ENCODE measurements around the gene VKORC1L1. TPM values are rescaled to one million over a fixed set of nuclear protein-coding genes. Genes with fewer than 3 reads are reported as not detected.
"Not testable (repeated sequence)": the region's sequence is repeated elsewhere in the genome, so short reads cannot be mapped to it uniquely, and the experiment has no call there.

VKORC1L1 gene
- total RNA-seq, 1 experiment from 2014 or later, result 6.9 TPM

DNA sequence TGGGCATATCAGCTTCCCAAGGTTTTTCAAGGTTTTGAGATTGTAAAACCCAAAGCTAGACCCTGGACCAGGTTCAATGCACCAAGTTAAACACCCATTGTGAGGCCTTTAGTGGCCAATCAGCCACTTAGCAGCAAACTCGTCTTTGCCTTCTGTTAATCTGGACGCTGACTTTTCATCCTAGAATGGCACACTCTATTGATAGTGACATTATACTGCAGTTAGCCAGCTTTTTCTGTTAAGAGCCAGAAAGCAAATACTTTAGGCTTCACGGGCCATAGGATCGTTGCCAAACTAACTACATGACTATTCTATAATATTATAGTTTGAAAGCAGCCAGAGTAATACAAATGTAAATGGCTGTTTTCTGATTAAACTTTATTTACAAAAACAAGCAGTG, 51.3 kb downstream of the VKORC1L1 start:
- in situ Hi-C loops (cut with HindIII; ENCODE audit: low pct_unique_long_range_greater_than_20kb, low sequenced_read_pairs), result no loop called here

DNA sequence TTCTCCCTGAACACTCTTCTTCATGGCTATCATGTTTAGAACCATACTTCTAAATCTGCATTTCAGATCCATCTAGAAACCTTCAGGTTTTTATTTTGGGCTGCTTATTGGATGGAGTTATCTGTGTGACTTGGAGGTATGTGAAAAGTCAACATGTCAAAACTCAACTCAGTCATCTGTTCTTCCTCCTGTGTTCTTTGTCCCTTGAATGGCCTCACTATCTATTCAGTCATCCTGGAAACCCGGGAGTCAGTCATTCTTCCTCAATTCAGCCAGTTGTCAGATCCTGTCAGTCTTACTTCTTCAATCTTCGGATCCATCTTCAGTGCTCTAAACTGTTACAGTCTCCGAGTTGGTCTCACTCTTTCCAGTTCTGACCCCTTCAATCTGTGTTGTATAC, 52.2 kb downstream of the VKORC1L1 start:
- DNase-seq (ENCODE audit: low read depth), result no peak

More for the DNA sequence above, 51.3 kb downstream of the VKORC1L1 start:
- DNase-seq (ENCODE audit: low read depth), result no peak

DNA sequence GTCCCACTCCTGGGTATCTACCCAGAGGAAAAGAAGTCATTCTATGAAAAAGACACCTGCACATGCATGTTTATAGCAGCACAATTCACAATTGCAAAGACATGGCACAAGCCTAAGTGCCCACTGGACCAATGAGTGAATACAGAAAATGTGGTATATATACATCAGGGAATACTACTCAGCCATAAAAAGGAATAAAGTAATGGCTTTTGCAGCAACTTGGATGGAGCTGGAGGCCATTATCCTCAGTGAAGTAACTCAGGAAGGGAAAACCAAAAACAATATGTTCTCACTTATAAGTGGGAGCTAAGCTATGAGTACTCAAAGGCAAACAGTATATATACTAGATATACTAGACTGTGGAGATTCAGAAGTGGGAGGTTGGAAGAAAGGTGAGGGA, 53.7 kb downstream of the VKORC1L1 start:
- DNase-seq (ENCODE audit: low read depth), result no peak
- in situ Hi-C loops (cut with HindIII; ENCODE audit: low pct_unique_long_range_greater_than_20kb, low sequenced_read_pairs), result no loop called here

More for the DNA sequence above, 52.2 kb downstream of the VKORC1L1 start:
- in situ Hi-C loops (cut with HindIII; ENCODE audit: low pct_unique_long_range_greater_than_20kb, low sequenced_read_pairs), result no loop called here

DNA sequence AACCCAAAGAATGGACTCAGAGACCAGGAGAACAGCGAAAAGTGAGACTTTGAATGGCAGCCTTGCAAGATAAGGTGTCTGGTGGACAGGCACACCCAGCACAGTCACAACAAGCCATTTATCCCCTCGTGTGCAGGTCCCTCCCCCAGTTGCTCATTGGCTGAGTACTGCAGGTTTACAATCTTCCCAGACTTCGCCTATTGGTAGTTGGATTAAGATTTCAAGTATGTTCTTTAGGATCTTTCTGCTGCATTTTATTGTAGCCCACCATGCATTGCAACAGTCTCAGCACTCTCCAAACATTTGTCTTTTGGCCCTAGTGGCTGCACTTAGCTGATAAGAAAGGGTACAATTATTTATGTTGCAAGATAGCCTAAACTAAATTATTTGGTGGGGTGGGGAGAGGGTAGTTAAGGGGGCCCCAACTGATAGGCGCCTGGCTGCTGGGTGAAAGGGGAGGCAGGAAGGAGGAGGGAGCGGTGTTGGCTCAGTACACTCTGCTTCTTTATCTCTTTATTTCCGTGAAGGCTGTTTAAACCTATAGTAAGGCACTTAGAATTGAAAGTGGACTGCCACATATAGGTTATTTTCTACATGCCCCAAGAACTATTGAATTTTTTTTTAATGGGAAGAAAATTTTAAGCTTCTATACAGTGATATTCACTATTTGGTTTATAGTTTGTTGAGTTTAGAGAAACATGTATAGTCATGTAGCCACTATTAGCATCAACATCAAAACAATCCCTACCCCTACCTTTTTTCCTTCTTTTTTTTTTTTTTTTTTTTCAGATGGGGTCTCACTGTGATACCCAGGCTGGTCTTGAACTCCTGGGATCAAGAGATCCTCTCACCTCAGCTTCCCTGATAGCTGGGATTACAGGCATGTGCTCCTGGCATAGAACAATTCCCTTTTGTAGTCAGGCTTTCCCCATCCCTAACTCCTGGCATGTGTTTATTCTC, 54.9 kb downstream of the VKORC1L1 start:
- DNase-seq (ENCODE audit: low read depth), result no peak
- in situ Hi-C loops (cut with HindIII; ENCODE audit: low pct_unique_long_range_greater_than_20kb, low sequenced_read_pairs), result no loop called here

DNA sequence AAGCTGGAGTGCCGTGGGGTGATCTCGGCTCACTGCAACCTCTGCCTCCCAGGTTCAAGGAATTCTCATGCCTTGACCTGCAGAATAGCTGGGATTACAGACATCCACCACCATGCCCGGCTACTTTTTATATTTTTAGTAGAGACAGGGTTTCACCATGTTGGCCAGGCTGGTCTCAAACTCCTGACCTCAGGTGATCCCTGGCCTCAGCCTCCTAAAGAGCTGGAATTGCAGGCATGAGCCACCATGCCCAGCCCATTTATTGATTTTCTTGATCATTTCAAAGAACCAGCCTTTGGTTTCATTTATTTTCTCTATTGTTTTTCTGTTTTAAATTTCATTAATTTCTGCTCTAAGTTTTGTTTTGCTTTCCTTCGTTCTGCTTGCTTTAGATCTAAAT, 58.8 kb downstream of the VKORC1L1 start:
- in situ Hi-C loops (cut with HindIII; ENCODE audit: low pct_unique_long_range_greater_than_20kb, low sequenced_read_pairs), result no loop called here
- no peak for DNase-seq (ENCODE audit: low read depth)

DNA sequence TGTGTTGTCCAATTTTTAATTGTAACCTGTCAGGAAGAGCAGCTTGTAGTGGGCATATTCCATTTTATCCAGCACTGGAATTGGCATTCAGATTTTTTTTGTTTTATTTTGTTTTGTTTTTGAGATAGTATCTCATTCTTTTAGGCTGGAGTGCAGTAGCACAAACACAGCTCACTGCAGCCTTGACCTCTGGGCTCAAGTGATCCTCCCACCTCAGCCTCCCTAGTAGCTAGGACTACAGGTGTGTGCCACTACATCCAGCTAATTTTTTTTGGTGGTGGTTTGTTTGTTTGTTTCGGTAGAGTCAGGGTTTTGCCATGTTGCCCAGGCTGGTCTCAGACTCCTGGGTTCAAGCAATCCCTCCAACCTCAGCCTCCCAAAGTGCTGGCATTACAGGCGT, 64.4 kb downstream of the VKORC1L1 start:
- DNase-seq (ENCODE audit: low read depth), result no peak
- in situ Hi-C loops (cut with HindIII; ENCODE audit: low pct_unique_long_range_greater_than_20kb, low sequenced_read_pairs), result no loop called here

DNA sequence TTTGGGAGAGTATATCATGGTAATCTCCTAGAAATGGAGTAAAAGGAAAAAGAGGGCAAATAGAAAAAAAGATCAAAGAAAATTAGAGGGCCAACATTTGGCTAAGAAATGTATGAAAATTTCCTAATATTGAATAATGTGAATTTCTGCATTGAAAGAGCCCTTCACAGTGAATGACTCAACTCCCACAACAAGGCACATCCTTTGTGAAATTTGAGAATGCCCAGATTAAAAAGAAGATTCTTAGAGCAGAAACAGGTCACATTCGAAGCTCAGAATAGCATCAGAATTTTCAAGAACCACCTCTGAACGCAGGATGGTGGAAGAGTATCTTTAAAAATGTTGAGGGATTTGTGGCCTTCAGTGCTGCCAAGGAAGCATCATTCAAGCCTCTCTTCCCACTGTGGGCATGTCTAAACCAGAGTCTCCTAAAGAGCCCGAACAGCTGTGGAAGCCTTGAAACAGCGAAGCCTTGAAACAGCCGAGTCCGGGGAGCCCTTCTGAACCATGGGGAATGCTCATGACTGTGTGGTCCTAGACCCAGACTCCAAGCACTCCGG, 65.5 kb downstream of the VKORC1L1 start:
- no peak for DNase-seq (ENCODE audit: low read depth)

DNA sequence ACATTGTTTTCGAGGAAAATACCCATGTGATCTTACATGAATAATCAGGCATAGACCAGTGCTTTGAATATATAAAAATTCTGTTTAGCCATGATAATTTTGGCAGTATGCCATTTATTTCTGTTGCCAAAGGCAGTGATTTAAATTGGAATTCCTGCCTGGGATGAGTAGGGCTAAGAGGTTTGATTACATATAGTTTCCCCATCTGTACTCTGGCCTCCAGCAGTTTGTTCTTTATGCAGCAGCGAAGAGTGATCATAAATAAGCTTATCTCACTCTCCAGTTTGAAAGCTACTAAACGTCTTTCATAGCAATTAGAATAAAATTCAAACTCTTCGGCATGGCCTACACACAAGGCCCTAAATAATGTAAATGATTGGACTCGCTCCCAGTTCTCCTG, 72.9 kb downstream of the VKORC1L1 start:
- DNase-seq (ENCODE audit: low read depth); in situ Hi-C loops (cut with HindIII; ENCODE audit: low pct_unique_long_range_greater_than_20kb, low sequenced_read_pairs): not testable (repeated sequence)

More for the DNA sequence above, 65.5 kb downstream of the VKORC1L1 start:
- in situ Hi-C loops (cut with HindIII; ENCODE audit: low pct_unique_long_range_greater_than_20kb, low sequenced_read_pairs), result no loop called here

DNA sequence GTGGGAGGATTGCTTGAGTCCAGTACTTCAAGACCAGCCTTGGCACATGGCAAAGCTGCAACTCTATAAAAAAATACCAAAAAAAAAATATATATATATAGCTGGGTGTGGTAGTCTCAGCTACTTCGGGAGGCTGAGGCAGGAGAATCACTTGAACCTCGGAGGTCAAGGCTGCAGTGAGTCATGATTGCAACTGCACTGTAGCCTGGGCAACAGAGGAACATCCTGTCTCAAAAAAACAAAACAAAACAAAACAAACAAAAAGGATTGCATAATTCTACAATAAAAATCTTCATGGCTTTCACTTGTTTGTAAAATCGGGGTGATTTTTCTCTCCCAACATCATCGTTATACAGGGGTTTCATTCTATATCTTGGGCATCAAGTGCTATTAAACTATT, 74.0 kb downstream of the VKORC1L1 start:
- in situ Hi-C loops (cut with HindIII; ENCODE audit: low pct_unique_long_range_greater_than_20kb, low sequenced_read_pairs), result no loop called here
- DNase-seq (ENCODE audit: low read depth), result no peak

DNA sequence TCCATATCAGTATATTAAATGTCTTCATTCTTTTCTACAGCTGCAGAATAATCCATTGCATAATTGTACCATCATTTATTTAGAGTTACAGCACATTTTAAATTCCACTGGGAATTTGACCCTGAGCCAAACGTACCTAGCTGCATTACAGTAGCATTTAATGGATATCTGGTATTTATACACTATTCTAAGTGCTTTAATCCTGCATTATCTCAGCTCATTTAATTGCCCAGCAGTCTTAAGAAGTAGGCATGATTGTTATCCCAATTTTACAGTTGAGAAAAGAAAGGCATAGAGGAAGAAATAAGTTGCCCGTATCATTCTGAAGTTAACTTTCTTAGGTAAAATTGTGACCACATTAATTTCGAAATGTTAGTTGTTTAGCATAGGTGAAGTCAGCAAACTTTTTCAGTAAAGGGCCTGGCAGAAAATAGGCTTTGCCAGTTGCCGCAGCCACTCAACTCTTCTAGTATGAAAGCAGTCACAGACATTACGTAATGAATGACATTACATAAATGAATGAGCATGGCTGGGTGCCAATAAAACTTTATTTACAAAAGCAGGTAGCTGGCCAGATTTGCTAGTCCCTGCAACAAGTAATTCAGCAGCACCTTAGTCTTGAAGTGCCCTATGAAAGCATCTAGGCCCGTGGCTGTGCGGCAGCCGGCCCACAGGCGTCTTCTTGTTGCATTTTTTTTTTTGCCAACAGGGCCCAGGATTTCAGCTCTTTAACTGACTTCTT, 79.1 kb downstream of the VKORC1L1 start:
- no peak for DNase-seq (ENCODE audit: low read depth)
- in situ Hi-C loops (cut with HindIII; ENCODE audit: low pct_unique_long_range_greater_than_20kb, low sequenced_read_pairs), result no loop called here

DNA sequence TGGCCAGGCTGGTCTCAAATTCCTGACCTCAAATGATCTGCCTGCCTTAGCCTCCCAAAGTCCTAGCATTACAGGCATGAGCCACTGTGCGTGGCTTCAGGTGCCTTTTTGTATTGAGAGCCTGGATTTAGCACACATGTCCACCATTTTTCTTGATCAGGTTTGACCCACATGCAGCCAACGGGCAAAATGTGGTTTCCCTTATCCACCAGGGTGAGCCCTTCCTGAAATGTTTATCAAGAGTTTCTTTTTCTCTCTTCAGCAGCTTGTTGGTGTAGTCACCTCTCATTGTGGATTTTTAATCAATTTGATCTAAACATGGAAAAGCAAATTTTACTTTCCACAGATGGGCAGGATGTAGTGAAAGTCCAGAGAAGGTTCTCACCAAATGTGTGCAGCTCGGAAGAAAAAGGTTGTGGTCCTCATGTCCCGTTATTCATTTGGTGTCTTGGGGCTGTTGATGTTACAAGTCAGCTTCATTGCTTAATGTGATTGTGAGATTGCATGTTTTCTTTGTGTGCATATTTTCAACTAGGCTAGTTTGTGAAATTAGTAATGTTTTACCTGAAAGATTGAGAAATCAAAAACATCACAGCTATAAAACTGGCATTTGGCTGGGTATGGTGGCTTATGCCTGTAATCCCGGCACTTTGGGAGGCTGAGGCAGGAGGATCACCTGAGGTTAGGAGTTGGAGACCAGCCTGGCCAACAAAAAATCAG, 80.3 kb downstream of the VKORC1L1 start:
- no peak for DNase-seq (ENCODE audit: low read depth)
- in situ Hi-C loops (cut with HindIII; ENCODE audit: low pct_unique_long_range_greater_than_20kb, low sequenced_read_pairs), result no loop called here

DNA sequence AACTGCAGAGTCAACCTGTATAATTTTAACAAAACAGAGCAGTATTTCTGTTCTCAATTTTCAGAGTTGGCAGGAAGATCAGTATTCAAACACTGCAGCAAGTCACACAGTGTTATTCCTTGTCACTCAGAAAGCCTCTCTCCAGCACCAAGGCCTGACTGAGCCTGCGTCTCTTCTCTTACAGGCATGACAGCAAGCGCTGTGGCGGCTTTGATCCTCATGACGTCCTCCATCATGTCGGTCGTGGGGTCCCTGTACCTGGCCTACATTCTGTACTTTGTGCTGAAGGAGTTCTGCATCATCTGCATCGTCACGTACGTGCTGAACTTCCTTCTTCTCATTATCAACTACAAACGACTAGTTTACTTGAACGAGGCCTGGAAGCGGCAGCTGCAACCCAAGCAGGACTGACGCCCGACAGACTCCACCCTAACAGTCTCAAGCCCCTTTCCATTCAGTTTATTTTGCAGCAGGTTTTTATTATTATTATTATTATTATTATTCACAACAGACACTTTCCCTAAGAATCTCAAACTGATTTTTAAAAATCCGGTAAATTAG, 81.1 kb downstream of the VKORC1L1 start:
- DNase-seq (ENCODE audit: low read depth), result no peak
- in situ Hi-C loops (cut with HindIII; ENCODE audit: low pct_unique_long_range_greater_than_20kb, low sequenced_read_pairs), result no loop called here

DNA sequence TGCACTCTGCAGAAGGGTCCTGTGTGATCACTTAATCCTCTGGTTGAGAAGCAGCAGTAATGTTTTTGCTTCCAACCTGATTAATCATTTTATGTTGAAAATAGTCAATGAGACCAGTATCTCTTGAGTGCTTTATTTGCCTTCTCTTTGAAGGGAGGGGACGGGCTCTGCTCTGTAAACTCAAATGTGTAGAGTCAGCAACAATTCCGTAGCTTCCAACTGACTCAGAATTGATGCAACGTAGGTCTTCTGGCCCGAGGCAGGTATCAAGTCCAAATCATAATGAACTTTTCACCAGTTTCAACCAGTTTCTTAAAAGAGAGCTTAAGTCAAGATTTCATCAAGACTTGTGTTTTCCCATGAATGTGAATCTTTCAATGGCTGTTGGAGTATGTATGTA, 82.8 kb downstream of the VKORC1L1 start:
- no peak for DNase-seq (ENCODE audit: low read depth)
- in situ Hi-C loops (cut with HindIII; ENCODE audit: low pct_unique_long_range_greater_than_20kb, low sequenced_read_pairs), result no loop called here

DNA sequence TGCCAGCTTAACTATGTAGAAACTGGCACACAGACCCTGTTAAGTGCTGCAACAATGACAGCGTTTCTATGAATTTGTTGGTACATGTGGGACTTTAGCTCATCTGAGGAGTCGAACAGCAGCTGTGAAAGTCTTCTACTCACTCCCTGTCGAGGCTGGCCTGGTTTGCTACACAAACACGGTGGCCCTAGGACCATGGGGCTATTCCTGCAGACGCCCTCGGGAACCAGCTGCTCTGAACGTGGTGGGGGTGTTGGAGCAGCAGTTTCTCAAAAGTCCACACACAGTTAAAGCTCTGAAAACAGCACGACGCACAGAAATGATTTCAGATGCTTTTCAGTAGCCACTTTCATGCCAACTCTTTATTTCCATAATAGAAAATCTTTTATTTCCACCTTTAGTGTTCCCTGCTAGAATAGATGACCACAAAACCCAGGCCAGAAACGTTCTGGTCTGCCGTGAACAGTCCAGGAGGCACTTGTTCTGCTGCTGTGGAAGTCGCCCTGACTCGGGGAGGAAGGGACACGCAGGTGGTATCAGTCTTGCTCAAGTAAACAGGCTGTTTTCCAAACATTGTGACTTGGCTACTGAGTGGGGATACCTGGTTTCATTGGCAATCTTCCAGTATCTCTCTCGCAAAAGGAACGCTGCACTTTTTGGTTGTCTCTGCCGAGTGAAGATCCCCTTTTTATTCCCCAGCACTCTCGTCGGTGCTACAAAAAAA, 87.6 kb downstream of the VKORC1L1 start:
- in situ Hi-C loops (cut with HindIII; ENCODE audit: low pct_unique_long_range_greater_than_20kb, low sequenced_read_pairs), result no loop called here
- no peak for DNase-seq (ENCODE audit: low read depth)

DNA sequence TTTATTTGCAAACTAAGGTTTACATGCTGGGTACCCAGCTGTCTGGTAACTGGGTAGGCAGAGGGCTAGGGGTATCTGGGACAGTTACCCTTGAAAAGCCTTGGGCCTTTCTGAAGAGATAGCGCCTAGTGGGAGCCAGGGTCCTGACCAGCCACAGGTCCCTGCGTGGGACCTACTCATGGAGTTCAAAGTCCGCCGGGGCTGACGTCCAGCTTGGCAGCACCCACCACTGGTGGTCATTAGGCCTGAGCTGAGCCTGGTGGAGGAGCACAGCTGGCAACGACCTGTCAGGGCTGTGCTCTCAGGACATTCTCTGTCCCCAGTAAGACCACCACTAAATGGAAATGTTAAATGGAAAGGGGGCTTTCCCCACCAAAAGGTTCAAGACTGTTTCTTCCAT, 89.2 kb downstream of the VKORC1L1 start:
- in situ Hi-C loops (cut with HindIII; ENCODE audit: low pct_unique_long_range_greater_than_20kb, low sequenced_read_pairs), result no loop called here
- no peak for DNase-seq (ENCODE audit: low read depth)

DNA sequence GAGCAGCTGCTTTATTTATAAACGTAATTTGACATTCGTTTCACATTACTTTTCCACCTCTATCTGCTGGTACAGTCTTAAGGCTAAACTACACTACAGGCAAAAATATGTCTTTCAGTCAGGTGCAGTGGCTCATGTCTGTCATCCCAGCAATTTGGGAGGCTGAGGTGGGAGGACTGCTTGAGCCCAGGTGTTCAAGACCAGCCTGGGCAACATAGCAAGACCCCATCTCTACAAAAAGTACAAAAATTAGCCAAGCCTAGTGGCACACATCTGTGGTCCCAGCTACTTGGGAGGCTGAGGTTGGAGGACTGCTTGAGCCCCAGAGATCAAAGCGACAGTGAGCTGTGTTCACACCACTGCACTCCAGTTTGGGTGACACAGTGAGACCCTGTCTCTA, 91.8 kb downstream of the VKORC1L1 start:
- not testable (repeated sequence) for DNase-seq (ENCODE audit: low read depth)

DNA sequence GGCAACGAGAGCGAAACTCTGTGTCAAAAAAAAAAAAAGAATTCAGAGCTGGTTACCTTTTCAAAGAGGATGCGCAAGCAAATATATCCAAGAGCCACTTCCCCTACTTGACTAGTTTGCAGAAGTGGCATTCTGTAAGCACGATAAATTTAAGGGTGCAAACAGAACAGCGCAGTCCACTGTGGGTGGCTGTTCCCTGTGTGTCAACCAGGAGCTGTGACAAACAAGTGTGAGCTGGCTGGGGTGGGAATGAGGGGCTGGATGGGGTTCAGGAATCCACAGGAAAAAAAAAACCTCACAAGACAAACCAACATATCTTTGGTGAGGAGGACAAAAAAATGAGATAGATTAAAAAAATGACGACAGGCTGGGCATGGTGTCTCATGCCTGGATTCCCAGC, 93.3 kb downstream of the VKORC1L1 start:
- in situ Hi-C loops (cut with HindIII; ENCODE audit: low pct_unique_long_range_greater_than_20kb, low sequenced_read_pairs), result no loop called here

More for the DNA sequence above, 91.8 kb downstream of the VKORC1L1 start:
- in situ Hi-C loops (cut with HindIII; ENCODE audit: low pct_unique_long_range_greater_than_20kb, low sequenced_read_pairs), result not testable (repeated sequence)

More for the DNA sequence above, 93.3 kb downstream of the VKORC1L1 start:
- DNase-seq (ENCODE audit: low read depth), result no peak
